ENCODE results near the gene EMP1. TPM values are rescaled to one million over a fixed set of nuclear protein-coding genes. Genes with fewer than 3 reads are reported as not detected.

Gene EMP1
- total RNA-seq, 2 donors from 2014 or later, result 4.2 to 19.2 TPM

- H3K4me3 Mint-ChIP-seq, result no peak overlapping the region
- no peak overlapping the region for H3K27ac Mint-ChIP-seq
- no peaks in the 10 kb centered on the region for H3K9me3 Mint-ChIP-seq
- ATAC-seq (replicated peaks in 1 of 2) (no peak), DNase-seq (no peak)
- peaks cover 29% of the 10 kb centered on the region for H3K27me3 Mint-ChIP-seq (ENCODE audit: low read depth)
- peaks cover 32% of the 10 kb centered on the region for H3K4me1 Mint-ChIP-seq (ENCODE audit: low read depth)
- H3K36me3 Mint-ChIP-seq (ENCODE audit: insufficient read depth in 2 of 2), result no peaks in the 10 kb centered on the region
Measured at GRCh38 chr12:13177906-13178305, 18.6 kb upstream of the EMP1 start.

GRCh38 chr12:13178568-13179210 lies 17.8 kb upstream of the EMP1 start:
- ATAC-seq (replicated peaks in 1 of 2) (no peak), DNase-seq (no peak)
- Mint-ChIP-seq H3K36me3 (ENCODE audit: insufficient read depth in 2 of 2) (no peaks in the 10 kb centered on the region), H3K4me1 (ENCODE audit: low read depth) (peaks cover 32% of the 10 kb centered on the region), H3K4me3 (peak overlapping the region in 1 of 2 donors; percentile 69), H3K9me3 (no peaks in the 10 kb centered on the region), H3K27ac (no peak overlapping the region), H3K27me3 (ENCODE audit: low read depth) (peaks cover 24% of the 10 kb centered on the region)

- ATAC-seq (replicated peaks in 1 of 2), result peak; percentile 83 to 87
- peaks cover 24% of the 10 kb centered on the region for H3K27me3 Mint-ChIP-seq (ENCODE audit: low read depth)
- peaks cover 29% of the 10 kb centered on the region for H3K4me1 Mint-ChIP-seq (ENCODE audit: low read depth)
- peak; percentile 63 for DNase-seq
- no peak overlapping the region for H3K27ac Mint-ChIP-seq
- no peaks in the 10 kb centered on the region for H3K36me3 Mint-ChIP-seq (ENCODE audit: insufficient read depth in 2 of 2)
- peak overlapping the region; percentile 58 to 69 for H3K4me3 Mint-ChIP-seq
- no peaks in the 10 kb centered on the region for H3K9me3 Mint-ChIP-seq
Measured at GRCh38 chr12:13179211-13180074, 17.1 kb upstream of the EMP1 start.

- peaks cover 29% of the 10 kb centered on the region for H3K4me1 Mint-ChIP-seq (ENCODE audit: low read depth)
- no peak overlapping the region for H3K27ac Mint-ChIP-seq
- H3K36me3 Mint-ChIP-seq (ENCODE audit: insufficient read depth in 2 of 2), result no peaks in the 10 kb centered on the region
- DNase-seq, result no peak
- peaks cover 24% of the 10 kb centered on the region for H3K27me3 Mint-ChIP-seq (ENCODE audit: low read depth)
- no peak for ATAC-seq (replicated peaks in 1 of 2)
- no peak overlapping the region for H3K4me3 Mint-ChIP-seq
- H3K9me3 Mint-ChIP-seq, result no peaks in the 10 kb centered on the region
Measured at GRCh38 chr12:13181375-13182070, 15.0 kb upstream of the EMP1 start.

DNA sequence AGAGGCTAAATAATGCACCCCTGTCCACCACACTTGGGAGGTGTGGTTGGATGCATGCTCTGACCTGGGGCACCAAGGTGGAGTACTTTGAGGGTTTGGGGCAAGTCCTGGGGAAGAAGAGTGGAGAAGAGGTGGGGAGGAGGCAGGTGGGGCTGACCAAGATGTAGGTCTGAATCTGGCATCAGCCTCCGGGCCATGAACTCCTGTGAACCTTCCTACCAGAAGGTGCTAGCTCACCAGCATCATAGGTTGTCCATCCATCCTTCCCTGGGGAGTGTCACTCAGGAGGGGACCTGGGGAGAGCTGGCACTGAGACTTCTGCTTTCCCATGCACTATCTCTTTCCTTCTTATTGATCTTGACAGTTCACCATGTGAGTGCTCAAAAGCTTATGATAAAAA lies 13.6 kb upstream of the EMP1 start:
- Mint-ChIP-seq H3K27me3 (ENCODE audit: low read depth) (peaks cover 25% of the 10 kb centered on the region), H3K4me3 (no peak overlapping the region), H3K27ac (no peak overlapping the region), H3K4me1 (ENCODE audit: low read depth) (peaks cover 29% of the 10 kb centered on the region), H3K9me3 (no peaks in the 10 kb centered on the region), H3K36me3 (ENCODE audit: insufficient read depth in 2 of 2) (no peaks in the 10 kb centered on the region)
- no peak for ATAC-seq (replicated peaks in 1 of 2)
- DNase-seq, result no peak

DNA sequence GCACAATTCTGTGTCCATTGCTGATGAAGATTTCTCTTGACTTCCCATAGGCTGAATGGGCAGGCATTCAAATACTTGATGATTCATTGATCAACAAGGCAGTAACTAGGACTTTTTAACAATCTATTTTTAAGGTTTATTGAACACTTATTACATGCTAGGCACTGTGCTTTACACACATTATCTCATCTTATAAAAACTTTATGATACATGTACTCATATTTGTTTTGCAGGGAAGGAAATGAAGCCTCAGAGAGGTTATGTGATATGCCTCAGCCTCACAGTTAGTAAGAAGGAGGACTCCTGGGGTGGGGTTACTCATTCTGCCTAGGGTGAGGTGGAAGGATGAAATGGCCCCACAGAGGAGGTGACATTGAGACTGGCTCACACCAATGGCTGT lies 12.9 kb upstream of the EMP1 start:
- ATAC-seq (replicated peaks in 1 of 2) (peak; percentile 82 to 90), DNase-seq (peak; percentile 21 to 34)
- no peaks in the 10 kb centered on the region for H3K9me3 Mint-ChIP-seq
- no peak overlapping the region for H3K4me3 Mint-ChIP-seq
- H3K27me3 Mint-ChIP-seq (ENCODE audit: low read depth), result peaks cover 20% of the 10 kb centered on the region
- no peaks in the 10 kb centered on the region for H3K36me3 Mint-ChIP-seq (ENCODE audit: insufficient read depth in 2 of 2)
- H3K4me1 Mint-ChIP-seq (ENCODE audit: low read depth), result peaks cover 29% of the 10 kb centered on the region
- no peak overlapping the region for H3K27ac Mint-ChIP-seq

- DNase-seq (no peak), ATAC-seq (replicated peaks in 1 of 2) (no peak)
- Mint-ChIP-seq H3K4me1 (ENCODE audit: low read depth) (peaks cover 12% of the 10 kb centered on the region), H3K27me3 (ENCODE audit: low read depth) (peaks cover 14% of the 10 kb centered on the region), H3K9me3 (no peaks in the 10 kb centered on the region), H3K4me3 (no peak overlapping the region), H3K27ac (no peak overlapping the region), H3K36me3 (ENCODE audit: insufficient read depth in 2 of 2) (no peaks in the 10 kb centered on the region)
Measured at GRCh38 chr12:13186302-13186701, 10.2 kb upstream of the EMP1 start.

- no peak overlapping the region for H3K4me3 Mint-ChIP-seq
- H3K27me3 Mint-ChIP-seq (ENCODE audit: low read depth), result peaks cover 6% of the 10 kb centered on the region
- H3K4me1 Mint-ChIP-seq (ENCODE audit: low read depth), result peaks cover 12% of the 10 kb centered on the region
- no peak for ATAC-seq (replicated peaks in 1 of 2)
- H3K36me3 Mint-ChIP-seq (ENCODE audit: insufficient read depth in 2 of 2), result no peaks in the 10 kb centered on the region
- H3K27ac Mint-ChIP-seq, result no peak overlapping the region
- no peaks in the 10 kb centered on the region for H3K9me3 Mint-ChIP-seq
- no peak for DNase-seq
Measured at GRCh38 chr12:13187399-13187798, 9.1 kb upstream of the EMP1 start.

DNA sequence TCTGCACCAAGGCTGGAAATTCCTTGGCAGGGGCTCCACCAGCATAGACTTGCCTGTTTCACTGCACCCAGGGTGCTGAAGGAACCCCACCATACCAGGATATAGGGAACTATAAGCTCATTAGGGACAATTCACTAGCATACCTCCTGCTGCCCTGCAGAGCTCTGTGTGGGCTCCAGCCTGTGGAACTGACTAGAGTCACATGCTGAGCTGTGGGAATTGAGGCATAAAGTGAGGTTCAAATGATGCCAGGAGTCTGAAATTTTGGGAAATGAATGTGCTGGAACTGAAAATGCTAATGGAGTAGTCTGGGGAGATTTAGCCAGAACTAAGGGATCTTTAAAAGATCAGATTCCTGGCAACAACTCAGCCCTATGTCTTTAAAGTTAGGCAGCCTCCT lies 7.3 kb upstream of the EMP1 start:
- no peak overlapping the region for H3K27ac Mint-ChIP-seq

GRCh38 chr12:13190275-13190674 lies 6.3 kb upstream of the EMP1 start:
- Mint-ChIP-seq H3K4me3 (no peak overlapping the region), H3K9me3 (no peaks in the 10 kb centered on the region), H3K27ac (no peak overlapping the region), H3K27me3 (ENCODE audit: low read depth) (peaks cover 6% of the 10 kb centered on the region), H3K4me1 (ENCODE audit: low read depth) (peaks cover 3% of the 10 kb centered on the region), H3K36me3 (ENCODE audit: insufficient read depth in 2 of 2) (no peaks in the 10 kb centered on the region)
- no peak for DNase-seq
- ATAC-seq (replicated peaks in 1 of 2), result no peak

More for the DNA sequence above, 7.3 kb upstream of the EMP1 start:
- Mint-ChIP-seq H3K36me3 (ENCODE audit: insufficient read depth in 2 of 2) (no peaks in the 10 kb centered on the region), H3K4me3 (no peak overlapping the region), H3K27me3 (ENCODE audit: low read depth) (peaks cover 6% of the 10 kb centered on the region), H3K4me1 (ENCODE audit: low read depth) (no peaks in the 10 kb centered on the region), H3K9me3 (no peaks in the 10 kb centered on the region)
- ATAC-seq (replicated peaks in 1 of 2), result no peak
- no peak for DNase-seq

DNA sequence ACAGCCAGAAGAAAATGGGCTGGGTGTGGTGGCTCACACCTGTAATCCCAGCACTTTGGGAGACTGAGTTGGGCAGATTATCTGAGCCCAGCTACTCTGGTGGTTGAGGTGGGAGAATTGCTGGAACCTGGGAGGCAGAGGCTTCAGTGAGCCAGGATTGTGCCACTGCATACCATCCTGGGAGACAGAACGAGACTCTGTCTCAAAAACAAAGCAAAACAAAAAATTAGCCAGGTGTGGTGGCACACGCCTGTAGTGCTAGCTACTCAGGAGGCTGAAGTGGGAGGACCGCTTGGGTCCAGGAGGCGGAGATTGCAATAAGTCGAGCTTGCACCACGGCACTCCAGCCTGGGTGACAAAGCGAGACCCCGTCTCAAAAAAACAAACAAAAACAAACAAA lies 3.8 kb upstream of the EMP1 start:
- H3K36me3 Mint-ChIP-seq (ENCODE audit: insufficient read depth in 2 of 2), result no peaks in the 10 kb centered on the region
- H3K4me3 Mint-ChIP-seq, result no peak overlapping the region
- peaks cover 7% of the 10 kb centered on the region for H3K27me3 Mint-ChIP-seq (ENCODE audit: low read depth)
- H3K4me1 Mint-ChIP-seq (ENCODE audit: low read depth), result peaks cover 26% of the 10 kb centered on the region
- ATAC-seq (replicated peaks in 1 of 2), result no peak
- no peak for DNase-seq
- H3K27ac Mint-ChIP-seq, result no peak overlapping the region
- no peaks in the 10 kb centered on the region for H3K9me3 Mint-ChIP-seq

- no peak for DNase-seq
- Mint-ChIP-seq H3K4me3 (no peak overlapping the region), H3K27me3 (ENCODE audit: low read depth) (peaks cover 14% of the 10 kb centered on the region), H3K36me3 (ENCODE audit: insufficient read depth in 2 of 2) (no peaks in the 10 kb centered on the region), H3K4me1 (ENCODE audit: low read depth) (peaks cover 32% of the 10 kb centered on the region), H3K9me3 (no peaks in the 10 kb centered on the region), H3K27ac (no peak overlapping the region)
- ATAC-seq (replicated peaks in 1 of 2), result no peak
Measured at GRCh38 chr12:13193505-13194231, 2.9 kb upstream of the EMP1 start.

All from activated T-cell treated with anti-CD3 and anti-CD28 coated beads, Interleukin-2, amount 50 U/mL, for 72 hours (primary cell).